GM19438 (cell line): Measurements from ENCODE around the gene CSK.

Experiments
- ATAC-seq: cut with Tn5 transposase; IDR thresholded peaks from one replicate; pipeline ENCODE4 v1.9.1; 2021; ENCODE audit warnings: low read depth; ENCODE audit not compliant: unreplicated experiment

Gene CSK

DNA sequence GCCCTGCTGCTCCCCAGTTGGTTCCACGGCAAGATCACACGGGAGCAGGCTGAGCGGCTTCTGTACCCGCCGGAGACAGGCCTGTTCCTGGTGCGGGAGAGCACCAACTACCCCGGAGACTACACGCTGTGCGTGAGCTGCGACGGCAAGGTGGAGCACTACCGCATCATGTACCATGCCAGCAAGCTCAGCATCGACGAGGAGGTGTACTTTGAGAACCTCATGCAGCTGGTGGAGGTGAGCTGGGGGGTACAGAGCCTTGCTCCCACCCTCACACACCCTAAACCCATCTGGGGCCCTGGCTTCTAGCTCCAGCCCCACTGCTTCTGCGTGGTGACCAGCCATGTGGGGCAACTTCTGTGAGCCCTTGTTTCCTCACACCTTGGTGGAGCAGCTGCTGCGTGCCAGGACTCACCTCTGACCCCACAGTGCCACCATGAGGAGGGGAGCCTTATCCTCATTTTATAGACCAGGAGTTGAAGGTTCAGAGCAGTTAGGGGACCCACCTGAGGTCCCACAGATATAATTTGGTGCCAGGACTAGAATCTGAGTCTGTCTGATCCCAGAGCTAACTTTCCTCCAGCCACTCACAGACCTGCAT lies 17.5 kb downstream of the CSK start:
- no peak for ATAC-seq

DNA sequence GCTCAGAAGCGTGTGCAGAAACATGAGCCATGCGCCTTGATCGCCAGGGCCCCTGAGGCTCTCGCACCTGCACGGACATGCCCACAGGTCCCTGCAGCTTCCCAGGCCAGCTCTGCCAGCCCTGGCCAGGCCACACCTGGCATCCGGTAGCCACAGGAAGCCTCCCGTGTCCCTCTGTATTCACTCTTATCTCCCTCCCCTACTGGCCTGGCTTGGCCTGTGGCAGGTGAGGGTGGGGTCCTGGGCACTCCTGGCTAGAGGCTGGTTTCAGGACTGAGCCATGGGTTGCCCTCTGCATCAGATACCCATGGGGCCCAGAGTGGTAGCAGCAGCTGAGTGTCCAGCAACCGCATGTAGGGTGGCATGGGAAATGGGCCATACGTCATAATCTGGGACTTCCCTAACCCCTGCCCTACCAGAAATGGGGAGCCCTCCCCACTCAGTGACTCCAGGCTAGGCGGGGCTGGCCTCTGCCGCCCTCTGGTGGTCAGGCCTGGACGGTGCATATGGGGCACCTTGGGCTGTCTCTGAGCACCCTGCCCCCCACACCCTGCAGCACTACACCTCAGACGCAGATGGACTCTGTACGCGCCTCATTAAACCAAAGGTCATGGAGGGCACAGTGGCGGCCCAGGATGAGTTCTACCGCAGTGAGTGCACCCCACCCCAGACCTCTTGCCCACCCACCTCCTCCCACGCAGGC lies 18.1 kb downstream of the CSK start:
- no peak for ATAC-seq

DNA sequence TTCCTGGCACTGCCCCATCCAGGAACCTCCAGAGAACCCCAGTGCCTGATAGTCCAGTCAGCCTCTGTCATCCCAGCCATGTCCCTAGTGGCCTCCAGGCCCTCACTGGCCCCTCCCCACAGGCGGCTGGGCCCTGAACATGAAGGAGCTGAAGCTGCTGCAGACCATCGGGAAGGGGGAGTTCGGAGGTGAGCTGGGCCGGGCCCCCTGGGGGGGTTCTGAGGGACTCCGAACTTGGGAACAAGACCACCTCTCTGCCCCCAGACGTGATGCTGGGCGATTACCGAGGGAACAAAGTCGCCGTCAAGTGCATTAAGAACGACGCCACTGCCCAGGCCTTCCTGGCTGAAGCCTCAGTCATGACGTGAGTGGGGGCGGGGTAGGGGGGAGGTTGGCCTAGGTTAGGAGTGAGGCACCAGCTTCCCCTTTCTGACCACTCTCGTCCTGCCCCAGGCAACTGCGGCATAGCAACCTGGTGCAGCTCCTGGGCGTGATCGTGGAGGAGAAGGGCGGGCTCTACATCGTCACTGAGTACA lies 18.7 kb downstream of the CSK start:
- no peak for ATAC-seq

DNA sequence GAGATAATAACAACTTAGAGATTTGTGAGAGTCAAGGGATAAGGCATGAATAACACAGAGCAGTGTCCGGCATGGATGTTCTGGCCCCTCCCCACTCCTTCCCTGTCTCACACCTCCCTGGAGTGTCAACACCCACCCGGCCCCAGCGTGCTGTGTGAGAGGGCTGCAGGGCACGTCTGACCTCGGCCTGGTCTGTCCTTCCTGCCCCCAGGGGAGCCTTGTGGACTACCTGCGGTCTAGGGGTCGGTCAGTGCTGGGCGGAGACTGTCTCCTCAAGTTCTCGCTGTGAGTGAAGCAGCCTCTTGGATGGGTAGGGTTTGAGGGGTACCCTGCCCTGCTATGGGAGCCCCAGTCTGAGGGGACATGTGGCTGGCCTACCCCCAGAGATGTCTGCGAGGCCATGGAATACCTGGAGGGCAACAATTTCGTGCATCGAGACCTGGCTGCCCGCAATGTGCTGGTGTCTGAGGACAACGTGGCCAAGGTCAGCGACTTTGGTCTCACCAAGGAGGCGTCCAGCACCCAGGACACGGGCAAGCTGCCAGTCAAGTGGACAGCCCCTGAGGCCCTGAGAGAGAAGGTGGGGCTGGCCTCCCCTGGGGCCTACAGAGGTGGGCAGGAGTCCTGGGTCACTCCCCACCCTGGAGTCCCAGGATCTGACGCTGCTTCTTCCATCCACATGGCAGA lies 19.6 kb downstream of the CSK start:
- ATAC-seq: no peak

DNA sequence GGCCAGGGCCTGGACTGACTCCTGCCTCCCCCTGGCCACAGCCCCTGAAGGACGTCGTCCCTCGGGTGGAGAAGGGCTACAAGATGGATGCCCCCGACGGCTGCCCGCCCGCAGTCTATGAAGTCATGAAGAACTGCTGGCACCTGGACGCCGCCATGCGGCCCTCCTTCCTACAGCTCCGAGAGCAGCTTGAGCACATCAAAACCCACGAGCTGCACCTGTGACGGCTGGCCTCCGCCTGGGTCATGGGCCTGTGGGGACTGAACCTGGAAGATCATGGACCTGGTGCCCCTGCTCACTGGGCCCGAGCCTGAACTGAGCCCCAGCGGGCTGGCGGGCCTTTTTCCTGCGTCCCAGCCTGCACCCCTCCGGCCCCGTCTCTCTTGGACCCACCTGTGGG lies 20.4 kb downstream of the CSK start:
- no peak for ATAC-seq

DNA sequence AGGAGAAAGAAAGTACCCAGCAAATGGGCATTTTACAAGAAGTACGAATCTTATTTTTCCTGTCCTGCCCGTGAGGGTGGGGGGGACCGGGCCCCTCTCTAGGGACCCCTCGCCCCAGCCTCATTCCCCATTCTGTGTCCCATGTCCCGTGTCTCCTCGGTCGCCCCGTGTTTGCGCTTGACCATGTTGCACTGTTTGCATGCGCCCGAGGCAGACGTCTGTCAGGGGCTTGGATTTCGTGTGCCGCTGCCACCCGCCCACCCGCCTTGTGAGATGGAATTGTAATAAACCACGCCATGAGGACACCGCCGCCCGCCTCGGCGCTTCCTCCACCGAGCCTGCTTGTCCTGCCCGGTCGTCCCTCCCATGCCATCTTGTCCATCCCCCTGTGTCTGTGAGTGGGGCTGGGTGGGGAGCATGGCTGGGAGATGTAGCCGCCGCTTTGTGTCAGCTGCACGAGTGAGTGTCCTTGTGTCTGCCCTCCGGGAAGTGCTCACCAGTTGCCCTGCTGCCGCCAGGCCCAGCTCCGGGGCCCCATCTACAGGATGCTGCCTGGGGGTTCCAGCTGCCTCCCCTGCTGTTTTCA lies 21.1 kb downstream of the CSK start:
- ATAC-seq: no peak

DNA sequence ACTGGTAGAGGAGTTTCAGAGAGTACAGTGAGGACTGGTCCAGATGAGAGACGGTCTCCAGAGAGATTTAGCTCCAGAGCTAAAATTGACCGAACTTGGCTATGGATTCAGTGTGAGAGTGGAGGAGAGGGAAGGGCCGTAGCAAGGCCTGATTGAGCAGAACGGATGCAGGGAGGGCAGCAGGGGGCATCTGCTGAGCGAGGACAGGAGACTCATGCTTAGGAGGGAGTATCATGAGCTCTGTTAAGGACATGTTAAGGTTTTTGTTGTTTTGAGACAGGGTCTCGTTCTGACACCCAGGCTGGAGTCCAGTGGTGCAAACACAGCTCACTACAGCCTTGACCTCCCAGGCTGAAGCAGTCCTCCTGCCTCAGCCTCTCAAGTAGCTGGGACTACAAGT lies 23.1 kb downstream of the CSK start:
- no peak for ATAC-seq

DNA sequence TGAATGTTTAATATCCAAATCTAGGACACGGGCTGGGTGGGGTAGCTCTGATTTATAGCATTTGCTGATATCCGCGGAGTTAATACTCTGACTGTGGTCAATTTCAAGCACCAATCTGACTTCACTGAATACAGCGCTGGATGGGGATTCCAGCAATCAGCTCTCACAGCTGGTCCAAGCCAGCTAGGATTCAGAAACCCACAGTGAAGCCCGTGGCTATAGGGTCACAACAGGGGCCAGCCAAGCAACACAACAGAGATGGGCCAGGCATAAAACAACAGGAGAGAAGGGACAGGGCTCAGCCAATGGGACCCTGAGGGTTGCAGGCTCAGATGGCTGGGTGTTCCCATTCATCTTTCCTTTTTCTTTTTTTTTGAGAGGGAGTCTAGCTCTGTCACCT lies 25.4 kb downstream of the CSK start:
- ATAC-seq: no peak

DNA sequence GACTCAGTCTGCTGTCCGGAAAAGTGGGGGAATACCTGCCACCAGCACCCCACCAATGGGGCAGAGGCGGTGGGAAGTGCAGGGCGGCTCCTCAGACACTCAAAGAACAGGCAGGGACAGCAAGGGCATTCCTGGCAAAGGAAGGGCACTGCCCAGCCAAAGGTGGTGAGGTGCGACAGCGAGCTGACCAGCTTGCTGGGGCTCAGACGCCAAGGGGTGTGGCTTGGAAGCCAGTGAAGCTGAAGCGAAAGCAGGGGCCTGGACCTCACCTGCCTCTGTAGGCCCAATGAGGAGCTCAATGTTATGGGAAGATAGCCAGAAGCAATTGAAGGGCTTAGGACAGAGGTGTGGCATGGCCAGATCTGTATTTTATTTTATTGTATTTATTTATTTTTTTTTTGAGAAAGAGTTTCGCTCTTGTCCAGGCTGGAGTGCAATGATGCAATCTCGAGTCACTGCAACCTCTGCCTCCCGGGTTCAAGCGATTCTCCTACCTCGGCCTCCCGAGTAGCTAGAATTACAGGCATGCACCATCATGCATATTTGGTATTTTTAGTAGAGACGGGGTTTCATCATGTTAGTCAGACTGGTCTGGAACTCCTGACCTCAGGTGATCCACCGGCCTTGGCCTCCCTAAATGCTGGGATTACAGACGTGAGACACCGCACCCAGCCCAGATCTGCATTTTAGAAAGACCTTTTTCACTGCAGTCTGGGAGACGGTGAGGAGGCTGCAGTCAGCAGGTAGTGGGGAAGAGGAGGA lies 26.4 kb downstream of the CSK start:
- no peak for ATAC-seq

DNA sequence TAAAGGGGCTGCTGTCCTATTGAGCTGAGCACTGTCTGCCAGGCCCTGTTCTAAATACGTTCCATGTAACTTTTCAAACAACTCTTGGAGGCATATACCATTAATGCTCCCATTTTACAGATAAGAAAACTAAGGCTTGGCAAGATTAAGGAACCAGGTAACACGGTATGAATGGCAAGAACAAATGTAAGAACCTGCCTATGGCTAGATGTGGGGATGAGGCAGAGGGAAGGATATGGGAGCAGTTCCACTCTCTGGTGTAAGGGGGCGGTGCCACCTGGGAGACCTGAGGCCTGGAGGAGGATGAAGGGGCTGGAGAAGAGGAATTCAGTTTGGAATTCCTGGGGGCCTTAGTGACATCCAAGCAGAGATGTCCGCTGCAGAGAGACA lies 27.0 kb downstream of the CSK start:
- ATAC-seq: no peak

DNA sequence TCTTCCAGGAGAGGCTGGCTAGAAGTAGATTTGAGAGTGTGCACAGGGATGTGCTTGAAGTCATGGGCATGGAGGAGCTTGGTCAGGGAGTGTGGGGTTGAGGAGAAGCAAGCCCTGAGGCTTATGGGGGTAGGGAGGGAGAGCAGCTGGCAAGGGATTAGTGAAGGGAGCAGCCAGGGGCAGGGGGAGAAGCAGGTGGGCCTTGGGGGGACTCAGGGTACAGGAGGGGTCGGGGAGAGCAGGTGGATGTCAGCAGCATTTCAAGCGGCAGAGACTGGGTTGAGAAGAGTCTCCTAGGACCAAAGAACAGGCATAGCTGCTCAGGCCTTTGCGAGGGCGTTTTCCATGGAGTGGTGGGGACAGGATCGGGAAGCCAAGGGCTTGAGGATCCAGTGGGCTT lies 27.4 kb downstream of the CSK start:
- ATAC-seq: no peak

DNA sequence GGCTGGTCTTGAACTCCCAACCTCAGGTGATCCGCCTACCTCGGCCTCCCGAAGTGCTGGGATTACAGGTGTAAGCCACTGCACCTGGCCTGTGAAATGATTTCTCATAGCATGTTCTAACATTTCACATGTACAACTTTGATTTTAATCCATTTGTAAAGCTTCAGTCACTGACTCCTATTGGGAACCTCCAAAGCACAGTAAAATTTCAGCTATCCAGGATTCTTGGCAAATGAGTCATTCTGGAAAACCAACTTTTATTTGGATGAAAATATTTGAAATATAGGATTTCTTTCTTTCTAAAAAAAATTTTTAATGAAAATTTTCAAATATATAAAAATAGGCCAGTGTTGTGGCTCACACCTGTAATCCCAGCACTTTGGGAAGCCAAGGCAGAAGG lies 28.1 kb downstream of the CSK start:
- no peak for ATAC-seq

DNA sequence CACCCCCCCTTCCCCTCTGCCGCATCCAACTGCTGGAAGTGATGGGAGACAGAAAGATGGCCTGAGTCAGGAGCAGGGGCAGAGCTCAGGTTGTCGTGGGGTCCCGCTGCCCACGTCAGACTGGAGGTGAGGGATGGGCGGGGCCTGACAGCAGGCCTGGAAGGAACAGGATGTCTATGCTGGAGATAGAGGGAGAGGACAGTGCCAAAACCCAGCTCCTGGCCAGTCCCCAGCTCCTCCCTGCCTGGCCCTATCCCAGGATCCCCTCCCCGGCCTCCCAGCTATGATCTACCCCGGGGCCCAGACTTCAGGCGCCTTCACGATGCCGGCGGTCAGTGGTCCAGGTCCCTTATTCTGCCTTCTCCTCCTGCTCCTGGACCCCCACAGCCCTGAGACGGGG lies 30.7 kb downstream of the CSK start, which contains the start of gene LMAN1L:
LMAN1L (plus strand) TSS at position 303 of the 400 bp plus-strand sequence; CDS start at position 323, 20 bp downstream.
- no peak for ATAC-seq

DNA sequence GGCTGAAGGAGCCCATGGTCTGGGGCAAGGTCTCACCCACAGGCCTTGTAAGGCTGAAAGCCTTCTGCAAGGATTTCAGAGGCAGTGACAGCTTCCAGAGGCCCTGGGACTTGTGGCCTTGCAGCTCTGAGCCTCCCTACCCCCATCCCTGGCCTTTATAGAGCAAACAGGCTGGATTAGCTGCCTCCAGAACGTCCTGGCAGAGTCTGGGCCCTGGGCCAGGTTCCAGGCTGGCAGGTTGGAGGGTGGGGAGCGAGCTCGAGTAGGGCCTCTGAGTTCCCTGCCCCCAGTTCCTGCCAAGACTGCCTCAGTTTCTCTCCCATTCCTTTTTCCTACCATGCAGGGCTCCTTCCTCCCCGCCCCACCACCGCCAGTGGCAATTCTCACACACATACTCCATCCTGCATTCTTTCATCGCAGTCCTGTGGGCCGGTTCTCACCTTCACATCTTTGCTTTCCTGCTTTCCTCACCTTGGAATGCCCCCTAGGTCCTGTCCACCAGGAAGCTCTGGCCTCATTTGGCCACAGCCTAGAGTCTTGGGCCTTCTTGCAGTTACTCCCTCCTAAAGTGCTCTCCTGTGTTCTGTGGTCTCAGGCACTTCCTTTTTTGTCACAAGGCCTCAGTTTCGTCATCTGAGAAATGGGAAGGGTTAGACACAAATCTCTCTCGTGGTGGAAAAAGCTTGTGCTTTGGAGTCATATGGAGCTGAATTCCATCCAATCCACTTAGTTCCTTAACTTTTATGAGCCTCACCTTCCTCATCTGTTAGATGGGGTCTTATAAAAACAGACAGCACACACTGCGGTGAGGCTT lies 33.4 kb downstream of the CSK start:
- ATAC-seq: no peak

DNA sequence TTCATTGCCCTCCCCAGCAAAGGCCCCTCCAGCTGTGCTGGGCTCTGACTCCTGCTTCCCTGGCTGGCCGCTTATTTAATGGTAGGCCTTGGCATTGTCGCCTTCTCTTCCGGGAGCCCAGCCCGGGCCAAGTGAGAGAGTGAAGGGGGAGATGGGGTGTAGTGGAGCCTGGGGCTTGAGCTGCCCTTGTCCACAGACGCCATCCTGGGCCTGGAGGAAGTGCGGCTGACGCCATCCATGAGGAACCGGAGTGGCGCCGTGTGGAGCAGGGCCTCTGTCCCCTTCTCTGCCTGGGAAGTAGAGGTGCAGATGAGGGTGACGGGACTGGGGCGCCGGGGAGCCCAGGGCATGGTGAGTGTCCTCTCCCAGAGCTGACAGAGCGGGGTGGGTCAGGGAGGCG lies 34.1 kb downstream of the CSK start:
- no peak for ATAC-seq

DNA sequence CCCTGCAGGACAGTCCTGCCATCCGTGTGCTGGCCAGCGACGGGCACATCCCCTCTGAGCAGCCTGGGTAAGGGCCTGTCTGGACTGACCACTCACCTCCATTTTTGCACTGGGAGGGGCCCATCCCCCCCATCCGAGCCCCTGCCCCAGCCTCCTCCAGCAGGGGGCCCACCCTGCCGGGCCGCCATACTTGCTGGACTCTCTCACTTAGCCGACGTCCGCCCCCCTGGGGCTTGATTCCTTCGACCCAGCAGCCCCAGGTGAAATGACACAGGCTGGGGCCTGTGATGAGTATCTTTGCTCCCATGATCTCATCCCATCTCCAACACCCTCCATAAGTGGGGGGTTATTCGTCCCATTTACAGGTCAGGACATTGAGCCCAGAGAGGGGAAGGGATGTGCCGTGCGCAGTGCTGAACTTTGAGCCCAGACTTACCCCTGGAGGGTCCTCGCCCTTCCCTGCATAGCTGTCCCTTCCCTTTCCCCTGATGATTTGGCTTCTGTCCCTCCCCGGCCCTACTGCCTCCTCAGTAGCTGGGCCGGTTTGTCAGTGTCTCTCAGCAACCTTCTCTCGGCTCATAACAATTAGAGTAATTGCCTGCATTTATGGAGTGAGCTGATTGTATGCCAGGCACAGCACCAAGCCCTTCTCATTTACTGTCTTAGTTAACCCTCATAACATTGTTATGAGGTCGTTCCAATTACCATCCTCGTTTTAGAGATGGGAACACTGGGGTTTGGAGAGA lies 34.9 kb downstream of the CSK start:
- ATAC-seq: no peak

DNA sequence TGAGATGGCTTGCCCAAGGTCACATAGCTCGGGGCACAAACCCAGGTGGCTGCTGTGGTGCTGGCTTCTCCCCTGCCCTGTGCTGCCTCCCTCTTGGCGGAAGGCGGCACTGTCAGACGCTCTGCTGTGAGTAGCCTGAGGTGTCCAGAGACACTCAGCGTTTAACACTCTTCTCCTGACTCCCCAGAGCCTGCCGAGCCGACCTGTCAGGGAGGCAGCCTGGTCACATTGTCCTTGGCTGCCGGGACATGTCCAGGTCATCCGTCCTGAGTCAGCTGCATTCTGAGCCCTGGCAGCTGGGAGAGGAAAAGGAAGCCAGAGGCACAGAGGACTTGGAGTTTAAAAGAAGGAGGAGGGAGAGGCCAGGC lies 35.5 kb downstream of the CSK start:
- no peak for ATAC-seq

DNA sequence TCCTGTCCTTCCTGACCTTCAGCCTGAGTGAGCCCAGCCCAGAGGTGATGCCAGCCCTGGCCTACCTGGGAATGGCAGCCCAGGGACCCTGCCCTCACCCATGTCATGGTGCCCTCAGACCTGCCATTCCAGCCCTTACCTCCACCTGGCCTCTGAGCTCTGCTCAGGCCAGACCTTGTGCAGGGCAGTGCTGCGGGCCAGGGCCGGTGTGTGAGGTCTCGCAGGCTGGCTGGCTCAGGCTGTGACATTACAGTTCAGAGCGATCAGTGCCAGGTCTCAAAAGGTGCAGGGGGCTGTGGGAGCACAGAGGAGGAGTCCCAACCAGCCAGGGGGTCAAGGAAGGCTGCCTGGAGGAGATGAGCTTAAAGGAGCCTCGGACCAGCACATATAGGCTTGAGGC lies 38.2 kb downstream of the CSK start:
- no peak for ATAC-seq

DNA sequence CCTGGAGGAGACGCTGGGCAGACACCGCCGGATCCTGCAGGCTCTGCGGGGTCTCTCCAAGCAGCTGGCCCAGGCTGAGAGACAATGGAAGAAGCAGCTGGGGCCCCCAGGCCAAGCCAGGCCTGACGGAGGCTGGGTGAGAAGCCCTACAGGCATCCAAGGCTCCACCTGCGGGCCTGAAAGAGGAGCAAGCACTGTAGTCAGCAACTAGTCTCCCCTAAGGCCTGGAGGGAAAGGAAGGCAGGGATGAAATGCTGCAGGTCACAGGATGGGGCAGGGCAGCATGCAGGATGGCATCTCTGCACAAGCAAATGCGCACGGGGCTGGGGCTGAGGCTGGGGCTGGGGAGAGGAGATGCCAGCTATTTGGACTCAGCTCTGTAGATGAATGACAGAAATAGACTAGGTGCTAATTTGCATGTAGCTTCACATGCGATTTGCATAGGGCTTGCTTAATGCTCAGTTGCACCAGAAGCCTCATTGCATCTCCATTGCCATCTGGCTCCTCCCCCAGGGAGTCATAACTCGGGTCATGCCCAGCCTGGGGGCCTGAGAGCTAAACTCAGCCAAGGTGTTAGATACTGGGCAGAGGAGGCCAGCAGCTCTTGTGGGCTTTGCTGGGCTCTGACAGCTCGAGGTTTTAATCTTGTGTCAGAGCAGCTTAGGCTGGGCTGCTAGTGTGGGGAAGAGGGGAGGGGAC lies 39.4 kb downstream of the CSK start:
- ATAC-seq: no peak
